ENCODE results near the gene TRAF4.
"Not testable (repeated sequence)": the region's sequence is repeated elsewhere in the genome, so short reads cannot be mapped to it uniquely, and the experiment has no call there.

Gene TRAF4

GRCh38 chr17:28733346-28733745 lies 10.5 kb upstream of the TRAF4 start:
- no peak for DNase-seq (ENCODE audit: low read depth)

- no peak for DNase-seq (ENCODE audit: low read depth)
Measured at GRCh38 chr17:28734712-28735241, 9.0 kb upstream of the TRAF4 start.

GRCh38 chr17:28735242-28735722 lies 8.5 kb upstream of the TRAF4 start:
- peak; percentile 40 for DNase-seq (ENCODE audit: low read depth)

GRCh38 chr17:28735913-28736769 lies 7.7 kb upstream of the TRAF4 start:
- not testable (repeated sequence) for DNase-seq (ENCODE audit: low read depth)

GRCh38 chr17:28737316-28737715 lies 6.5 kb upstream of the TRAF4 start:
- DNase-seq (ENCODE audit: low read depth): no peak

GRCh38 chr17:28737770-28738679 lies 5.8 kb upstream of the TRAF4 start:
- DNase-seq (ENCODE audit: low read depth): no peak

- no peak for DNase-seq (ENCODE audit: low read depth)
Measured at GRCh38 chr17:28738680-28739384, 5.0 kb upstream of the TRAF4 start.

- no peak for DNase-seq (ENCODE audit: low read depth)
Measured at GRCh38 chr17:28740406-28741357, 3.1 kb upstream of the TRAF4 start.

GRCh38 chr17:28741358-28742349 lies 2.2 kb upstream of the TRAF4 start:
- no peak for DNase-seq (ENCODE audit: low read depth)

- peak; percentile 60 for DNase-seq (ENCODE audit: low read depth)
Measured at GRCh38 chr17:28744104-28744971, 527 bp downstream of the TRAF4 start.

GRCh38 chr17:28744972-28745785 lies 1.4 kb downstream of the TRAF4 start:
- peak; percentile 69 for DNase-seq (ENCODE audit: low read depth)

- peak; percentile 77 for DNase-seq (ENCODE audit: low read depth)
Measured at GRCh38 chr17:28745786-28746411, 2.1 kb downstream of the TRAF4 start.

GRCh38 chr17:28746611-28747050 lies 2.8 kb downstream of the TRAF4 start:
- DNase-seq (ENCODE audit: low read depth): no peak

GRCh38 chr17:28747051-28747691 lies 3.4 kb downstream of the TRAF4 start:
- no peak for DNase-seq (ENCODE audit: low read depth)

- DNase-seq (ENCODE audit: low read depth): no peak
Measured at GRCh38 chr17:28747801-28748750, 4.3 kb downstream of the TRAF4 start.
